COLO668 (cell line): ENCODE data around the gene GALNTL6.
"Not testable (repeated sequence)": the region's sequence is repeated elsewhere in the genome, so short reads cannot be mapped to it uniquely, and the experiment has no call there.

Source experiments
- DNase-seq: peaks from one replicate; lab custom pipeline; 2025; ENCODE audit not compliant: unreplicated experiment; lab: John Stamatoyannopoulos, UW

GALNTL6 gene

DNA sequence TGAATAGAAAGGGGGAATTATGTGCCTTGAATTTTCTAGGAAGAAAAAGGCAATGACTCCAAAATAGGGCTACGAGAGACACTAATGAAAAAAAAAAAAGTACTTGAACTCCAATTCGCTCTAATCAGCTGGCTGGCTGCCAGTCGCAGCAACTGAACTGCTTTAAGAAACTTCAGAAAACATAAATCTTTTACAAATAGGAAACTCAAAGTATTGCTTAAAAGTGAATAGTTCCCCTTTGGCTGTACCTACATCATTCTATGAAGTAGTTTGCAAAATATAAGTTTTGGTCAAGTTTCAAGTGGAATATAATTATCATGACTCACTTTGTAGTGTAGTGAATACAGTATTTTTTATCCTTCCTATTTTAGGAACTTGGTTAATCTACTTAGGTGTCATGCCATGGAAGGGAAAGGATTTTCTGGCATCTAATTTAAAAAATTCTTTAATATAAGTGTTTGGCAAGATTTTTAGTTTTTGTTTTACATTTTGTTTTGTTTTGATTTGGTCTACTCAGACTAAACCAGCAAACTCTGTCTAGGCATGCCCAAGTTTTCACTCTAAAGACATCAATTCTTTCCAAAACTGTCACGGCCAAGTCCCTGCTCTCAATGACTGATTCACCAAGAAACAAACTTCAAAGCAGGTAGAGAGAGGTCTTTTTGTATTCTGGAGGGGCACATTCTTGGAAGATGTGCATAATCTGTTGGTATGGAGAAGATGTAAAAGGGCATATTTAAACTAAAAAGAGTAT is 973.0 kb downstream of the GALNTL6 start:
- DNase-seq: no peak

DNA sequence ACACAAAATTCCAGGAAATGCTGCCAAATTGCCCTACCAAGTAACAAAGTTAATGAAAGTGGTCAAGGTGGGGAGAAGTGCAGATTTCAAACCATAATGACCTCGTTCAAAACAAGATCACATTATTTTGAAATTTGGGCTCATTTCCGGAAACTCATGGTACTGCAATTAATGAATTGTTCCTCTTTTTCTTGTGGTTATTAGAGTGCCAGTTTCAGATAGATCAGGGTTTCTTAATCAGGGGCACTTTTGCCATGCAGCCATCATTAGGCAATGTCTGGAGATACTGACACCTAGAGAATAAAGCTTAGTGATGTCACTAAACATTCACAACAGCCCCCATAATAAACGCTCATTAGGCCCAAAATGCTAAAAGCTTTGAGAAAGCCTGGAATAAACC is 973.9 kb downstream of the GALNTL6 start:
- no peak for DNase-seq

DNA sequence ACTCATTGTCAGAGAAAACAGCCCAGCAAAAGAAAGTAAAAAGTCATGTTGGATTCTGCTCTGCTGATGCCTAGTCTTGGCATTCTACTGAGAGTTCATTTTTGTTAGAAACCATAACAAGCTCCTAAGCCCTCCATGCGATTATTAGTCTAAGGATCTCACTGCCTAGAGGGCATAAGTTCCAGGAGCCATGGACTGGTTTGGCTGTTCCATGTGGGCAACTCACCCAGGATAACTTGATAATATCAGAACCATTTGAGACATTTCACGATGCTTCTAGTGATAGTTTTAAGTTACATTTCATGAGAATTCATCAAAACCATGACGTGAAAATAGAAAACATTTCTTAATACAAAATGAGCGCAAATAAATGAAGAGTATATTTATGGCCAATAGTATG is 978.6 kb downstream of the GALNTL6 start:
- no peak for DNase-seq

DNA sequence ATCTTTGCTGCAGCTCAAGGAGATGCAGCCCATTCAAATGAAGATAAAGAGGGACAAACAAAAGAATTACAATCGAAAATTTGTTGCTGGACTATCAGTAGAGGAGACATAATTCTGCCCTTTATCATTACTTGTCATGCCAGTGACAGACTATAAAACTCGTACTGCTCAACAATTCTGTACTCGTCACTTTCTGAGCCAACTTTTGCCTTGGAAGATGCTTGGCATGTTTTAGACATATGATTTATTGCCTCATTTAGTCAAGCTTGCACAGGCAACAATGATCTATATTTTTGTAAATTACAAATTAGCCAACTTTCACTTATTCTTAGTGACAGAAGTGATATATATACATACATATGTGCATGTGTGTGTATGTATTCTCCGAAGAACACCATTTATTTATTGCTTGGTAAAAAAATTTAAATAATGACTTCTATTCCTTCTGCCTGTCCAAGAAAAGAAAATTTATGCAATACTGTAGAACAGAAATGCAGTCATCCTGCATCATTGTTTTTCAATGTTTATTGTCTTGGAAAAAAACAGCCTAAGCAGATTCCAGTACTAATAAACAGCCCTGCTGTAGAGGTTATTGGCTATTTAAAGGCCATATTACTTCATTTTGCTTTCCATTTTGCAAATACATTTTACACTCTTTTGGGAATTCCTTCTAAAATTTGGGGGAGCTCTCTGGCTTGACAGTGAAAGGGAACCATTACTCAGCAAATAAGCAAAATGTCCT is 980.5 kb downstream of the GALNTL6 start:
- no peak for DNase-seq

DNA sequence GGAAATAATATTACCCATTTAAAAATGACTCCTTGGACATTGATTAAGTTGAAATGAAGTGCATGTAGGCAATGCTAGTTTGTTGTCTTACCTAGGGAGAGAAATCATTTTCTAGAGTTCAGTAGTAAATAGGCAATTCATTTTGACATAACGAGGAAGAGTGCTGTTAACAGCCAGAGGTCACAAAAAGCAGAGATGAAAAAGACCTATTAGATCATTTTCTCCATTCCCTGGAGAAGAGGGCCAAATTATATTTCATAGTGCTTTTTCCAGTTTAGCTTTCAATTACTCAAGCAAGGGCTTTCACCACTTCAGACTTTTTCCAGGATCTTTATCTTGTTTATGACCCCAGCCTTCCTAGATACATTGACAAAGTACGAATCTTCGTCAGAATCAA is 981.1 kb downstream of the GALNTL6 start:
- DNase-seq: no peak

DNA sequence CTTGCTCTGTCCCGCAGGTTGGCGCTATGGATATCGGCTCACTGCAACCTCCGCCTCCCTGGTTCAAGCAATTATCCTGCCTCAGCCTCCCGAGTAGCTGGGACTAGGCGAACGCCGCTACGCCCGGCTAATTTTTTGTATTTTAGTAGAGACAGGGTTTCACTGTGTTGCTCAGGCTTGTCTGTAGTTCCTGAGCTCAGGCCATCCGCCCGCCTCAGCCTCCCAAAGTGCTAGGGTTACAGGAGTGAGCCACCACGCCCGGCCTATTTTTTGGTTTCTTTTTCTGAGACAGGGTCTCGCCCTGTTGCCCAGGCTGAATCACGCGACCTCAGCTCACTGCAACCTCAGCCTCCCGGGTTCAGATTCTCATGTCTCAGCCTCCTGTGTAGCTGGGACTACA is 984.1 kb downstream of the GALNTL6 start:
- DNase-seq: not testable (repeated sequence)

DNA sequence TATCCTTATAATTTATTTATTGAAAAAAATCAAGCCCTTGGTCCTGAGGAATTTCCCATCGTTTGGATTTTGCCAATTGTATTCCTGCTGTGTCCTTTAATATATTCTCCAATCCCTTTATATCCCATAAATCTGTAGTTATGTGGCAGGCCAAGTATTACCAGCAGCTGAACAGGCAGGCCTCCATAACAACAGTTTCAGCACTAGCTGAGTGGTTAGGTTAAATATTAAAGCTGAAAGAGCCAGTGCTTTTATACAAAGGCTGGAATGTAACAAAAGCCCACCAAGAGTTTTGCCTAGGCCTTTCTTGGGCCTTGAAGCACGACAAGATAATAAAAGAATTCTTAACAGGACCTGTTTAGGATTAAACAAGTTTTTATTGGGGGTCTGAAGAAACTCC is 988.8 kb downstream of the GALNTL6 start:
- no peak for DNase-seq

DNA sequence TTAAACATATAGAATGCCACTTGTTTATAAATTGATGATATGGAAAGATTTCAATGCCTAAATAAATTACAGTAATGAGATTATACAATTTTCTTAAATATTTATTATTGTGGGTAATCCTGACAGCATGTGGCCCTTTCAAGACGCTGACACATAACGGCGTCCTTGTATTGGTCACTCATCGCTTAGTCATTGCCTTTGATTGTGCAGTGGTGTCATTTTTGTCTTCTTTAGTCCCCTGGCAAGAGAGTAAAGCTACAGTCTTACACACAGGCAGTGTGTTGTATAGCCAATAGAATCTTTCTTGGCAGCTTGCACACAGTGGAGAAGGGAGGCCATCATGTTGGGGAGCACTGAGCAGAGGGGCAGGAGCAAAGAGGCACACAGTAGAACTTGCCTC is 993.6 kb downstream of the GALNTL6 start:
- DNase-seq: no peak

DNA sequence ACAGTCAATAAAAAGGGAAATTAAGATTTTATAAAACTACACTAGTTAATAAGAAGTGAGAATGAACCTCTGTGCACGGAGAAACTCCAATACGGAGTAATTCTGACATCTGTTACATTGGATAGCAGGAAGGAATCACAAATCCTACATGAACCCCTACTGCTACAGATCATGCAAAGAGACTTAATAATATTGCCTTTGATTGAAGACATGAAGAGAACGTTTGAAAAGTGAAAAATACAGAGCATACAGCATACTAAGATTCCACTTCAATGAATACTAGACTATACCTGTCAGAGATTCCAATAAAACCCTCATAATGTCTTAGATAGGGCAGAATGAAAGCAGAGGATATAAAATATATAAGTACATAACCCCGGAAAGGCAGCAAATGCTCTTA is 995.0 kb downstream of the GALNTL6 start:
- DNase-seq: no peak

DNA sequence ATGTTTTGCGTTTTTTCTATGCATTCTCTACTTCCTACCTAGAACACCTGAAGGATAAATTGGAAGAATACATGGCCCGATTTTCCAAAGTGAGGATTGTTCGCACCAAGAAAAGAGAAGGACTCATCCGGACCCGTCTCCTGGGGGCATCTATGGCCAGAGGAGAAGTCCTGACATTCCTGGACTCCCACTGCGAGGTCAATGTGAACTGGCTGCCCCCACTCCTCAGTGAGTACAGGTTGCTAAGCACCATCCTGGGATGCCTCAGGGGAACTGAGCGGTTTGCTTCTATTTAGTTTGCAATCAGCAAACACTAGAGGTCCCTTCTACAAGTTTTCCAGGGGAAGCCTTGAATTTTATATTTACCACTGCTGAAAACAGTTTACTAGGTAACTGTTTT is 996.1 kb downstream of the GALNTL6 start:
- DNase-seq: no peak

DNA sequence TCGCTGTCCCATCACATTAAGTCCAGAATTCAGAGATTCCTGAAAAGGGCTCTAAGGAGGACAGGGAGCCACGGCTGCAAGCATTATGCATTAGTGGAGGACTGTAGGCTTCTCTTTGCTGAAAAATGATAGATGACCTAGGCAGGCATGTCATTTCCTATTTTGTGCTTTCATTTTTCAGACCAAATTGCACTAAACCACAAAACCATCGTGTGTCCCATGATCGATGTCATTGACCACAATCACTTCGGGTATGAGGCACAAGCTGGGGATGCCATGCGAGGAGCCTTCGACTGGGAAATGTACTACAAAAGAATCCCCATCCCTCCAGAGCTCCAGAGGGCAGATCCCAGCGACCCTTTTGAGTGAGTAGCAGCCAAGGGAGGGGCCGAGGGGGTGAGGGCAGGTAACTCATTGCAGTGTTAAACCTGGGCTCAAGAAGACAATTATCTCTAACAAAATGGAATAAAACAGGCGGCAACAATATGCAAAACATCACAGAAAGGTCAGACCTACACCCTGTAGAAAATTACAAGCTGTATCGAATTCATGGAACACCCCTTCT is 1000.2 kb downstream of the GALNTL6 start:
- no peak for DNase-seq

DNA sequence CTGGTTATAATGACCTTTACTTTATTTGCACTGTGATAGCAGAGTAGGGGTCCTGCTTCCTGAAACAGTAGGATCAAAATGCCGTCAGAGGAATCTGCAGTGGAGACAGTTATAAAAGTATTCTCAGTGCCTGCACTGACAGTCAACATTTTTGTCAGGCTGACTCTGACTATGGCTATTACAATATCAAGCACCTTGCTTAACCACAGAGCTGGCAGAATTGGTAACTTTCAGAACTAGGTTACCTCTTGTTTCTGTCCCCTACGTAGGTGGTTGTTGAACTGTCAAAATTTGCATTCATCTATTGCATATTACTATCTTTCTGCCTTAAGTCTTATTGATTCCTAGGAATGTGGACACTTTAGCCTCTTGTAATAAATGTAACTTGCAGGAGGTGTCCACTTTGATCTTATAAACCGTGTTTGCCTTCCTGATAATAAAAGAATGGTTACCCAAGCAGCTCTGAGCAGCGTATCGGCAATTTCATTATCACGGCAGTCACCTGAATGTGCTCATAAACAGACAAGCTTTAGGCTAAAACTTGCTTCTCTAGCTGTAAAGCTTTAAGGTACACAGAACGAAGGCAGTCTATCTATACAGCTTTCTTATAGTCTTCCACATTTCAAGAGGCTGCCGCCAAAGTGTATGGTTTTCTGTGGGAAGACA is 1002.4 kb downstream of the GALNTL6 start:
- DNase-seq: no peak

DNA sequence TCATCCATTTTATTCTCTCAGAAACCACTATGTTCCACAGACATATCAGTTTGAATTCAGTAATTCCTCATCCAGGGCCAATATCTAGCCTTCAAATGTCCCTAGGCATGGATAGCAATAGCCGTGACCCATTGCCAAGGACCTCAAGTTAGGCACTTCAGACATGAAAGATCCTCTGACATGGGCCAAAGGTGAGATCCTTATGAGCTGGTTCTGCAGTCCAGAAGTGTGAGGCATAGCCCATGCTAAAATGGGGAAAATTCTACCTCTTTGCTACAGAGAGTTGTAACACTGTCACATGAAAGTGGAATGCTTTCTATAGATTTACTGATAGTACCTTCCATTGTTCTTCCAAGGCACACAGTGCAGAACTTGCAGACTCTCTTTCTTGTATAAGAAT is 1005.7 kb downstream of the GALNTL6 start:
- no peak for DNase-seq

DNA sequence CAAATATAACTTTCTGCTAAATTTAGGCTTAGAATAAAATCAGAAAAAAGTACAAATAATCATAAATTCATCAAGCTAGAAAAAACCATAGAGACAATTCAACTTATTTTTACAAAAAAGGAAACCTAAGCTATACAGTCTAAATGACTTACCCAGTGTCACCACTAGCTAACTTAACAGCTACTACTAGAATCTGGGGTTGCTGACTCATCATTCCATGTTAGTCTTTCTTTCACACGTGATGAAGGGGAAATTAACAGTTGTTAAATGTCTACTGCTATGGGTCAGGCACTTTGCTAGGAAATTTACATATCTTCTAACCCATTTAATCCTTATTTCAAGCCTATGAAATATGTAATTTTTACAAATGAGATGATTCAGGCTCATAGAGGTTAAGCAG is 1006.1 kb downstream of the GALNTL6 start:
- DNase-seq: no peak

DNA sequence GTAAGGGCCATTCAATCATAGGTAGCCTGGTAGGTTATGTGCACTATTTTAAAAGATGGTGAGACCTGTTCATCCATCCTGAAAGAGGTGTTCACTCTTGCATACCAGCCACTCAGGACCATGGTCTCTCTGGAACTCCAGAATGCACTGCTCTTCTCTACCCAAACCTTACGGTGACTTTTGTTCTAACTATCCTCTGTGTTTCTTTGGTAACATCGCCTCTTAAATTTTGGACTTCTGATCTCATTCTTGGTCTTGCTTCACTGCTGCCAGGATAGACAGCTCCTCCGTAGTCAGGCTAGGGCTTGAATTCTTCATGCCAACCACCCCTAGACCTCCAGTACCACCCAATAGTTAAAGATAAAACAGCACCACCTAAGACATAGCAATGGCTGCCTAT is 1009.1 kb downstream of the GALNTL6 start:
- no peak for DNase-seq

DNA sequence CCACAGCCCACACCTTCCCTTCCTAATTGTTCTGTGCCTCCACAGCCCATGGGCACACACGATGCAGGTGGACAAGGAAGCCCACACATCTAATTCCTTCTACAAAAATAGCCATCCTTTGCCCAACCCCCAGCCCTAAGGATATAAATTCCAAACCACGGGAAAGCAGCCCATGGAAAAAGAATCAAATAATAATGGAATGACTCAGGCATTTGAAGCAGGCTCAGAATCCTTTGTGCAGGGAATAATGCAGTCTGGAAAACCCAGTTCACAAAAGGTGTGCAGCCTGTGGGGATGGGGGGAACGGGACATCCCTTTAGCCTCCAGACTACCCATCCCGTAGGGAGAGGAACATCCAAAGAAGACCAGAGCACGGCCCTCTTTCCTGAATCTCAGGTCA is 1013.1 kb downstream of the GALNTL6 start:
- no peak for DNase-seq

DNA sequence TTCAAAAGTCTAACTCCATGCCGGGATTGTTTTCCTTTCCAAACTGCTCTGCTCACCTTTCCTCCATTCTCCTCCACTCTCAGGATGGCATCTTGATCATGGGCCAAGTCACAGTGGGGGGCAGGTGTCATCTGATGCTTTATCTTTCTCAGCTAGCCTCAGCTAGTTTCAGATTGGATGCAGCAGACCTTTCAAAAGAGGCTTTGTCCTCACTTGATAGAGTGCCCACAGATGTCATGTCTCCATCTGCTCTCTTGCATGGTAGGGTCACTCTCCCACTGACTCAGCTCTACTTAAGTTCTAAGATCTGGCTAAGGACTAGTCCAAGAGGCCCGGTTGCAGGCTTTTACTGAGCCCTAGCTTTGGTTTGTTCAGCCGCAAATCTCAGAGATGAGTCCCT is 1013.7 kb downstream of the GALNTL6 start:
- peak; percentile 4 for DNase-seq

DNA sequence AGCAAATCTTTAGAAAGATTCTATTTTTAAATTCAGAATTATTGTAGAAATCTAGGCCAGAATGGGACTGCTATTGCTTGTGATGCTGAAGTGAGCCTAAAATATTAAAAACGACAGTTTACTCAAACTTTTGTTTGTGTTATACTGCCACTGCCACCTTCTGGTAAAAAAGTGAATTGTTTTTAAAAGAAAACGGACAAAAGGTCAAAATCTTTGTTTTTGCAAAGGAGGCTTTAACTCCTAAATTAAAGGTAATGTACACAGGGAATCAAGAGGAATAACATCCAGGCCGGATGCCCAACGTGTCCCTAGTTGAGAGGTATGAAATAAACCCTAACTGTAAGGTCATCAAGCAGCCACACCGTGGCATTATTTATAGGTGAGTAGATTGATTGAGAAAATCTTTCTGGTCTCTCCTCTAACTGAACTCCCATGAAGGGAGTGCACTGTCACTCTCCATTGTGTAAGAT is 1017.1 kb downstream of the GALNTL6 start:
- DNase-seq: no peak

DNA sequence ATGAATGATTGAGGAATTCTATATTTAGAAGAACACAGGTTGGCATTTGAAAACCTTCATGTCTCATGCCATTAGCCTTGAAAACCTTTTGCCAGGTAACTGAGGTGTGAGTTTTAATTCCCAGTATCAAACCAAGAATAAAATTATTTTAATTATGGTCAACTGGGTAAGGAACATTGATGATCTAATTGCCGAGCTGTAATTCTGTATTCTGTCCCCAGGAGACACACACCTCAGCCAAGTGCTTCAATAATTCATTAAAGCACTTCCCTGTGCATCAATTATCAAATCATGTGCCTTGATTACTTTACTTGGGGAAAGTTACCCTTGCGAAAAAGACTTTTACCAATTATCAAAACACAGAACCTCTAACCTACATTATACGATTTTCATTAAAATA is 1023.5 kb downstream of the GALNTL6 start:
- no peak for DNase-seq

DNA sequence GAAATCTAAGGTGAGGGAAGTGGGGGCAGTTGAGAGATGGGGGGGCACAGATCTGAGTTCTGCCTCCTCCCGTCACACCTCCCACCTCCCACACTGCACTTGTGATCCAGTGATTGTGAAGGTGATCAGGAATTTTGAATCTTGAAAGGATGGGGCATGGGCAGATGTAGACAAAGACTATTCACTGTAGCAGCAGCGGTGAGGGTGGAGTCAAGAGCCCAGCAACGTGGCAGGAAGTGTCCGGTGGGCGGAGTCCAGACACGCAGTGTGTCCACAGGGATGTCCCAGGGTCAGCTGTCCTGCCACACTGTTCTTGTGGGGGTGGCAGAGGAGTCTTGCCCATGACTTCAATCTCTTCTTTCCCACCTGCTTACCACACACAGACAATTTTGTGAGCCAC is 1024.9 kb downstream of the GALNTL6 start:
- no peak for DNase-seq

DNA sequence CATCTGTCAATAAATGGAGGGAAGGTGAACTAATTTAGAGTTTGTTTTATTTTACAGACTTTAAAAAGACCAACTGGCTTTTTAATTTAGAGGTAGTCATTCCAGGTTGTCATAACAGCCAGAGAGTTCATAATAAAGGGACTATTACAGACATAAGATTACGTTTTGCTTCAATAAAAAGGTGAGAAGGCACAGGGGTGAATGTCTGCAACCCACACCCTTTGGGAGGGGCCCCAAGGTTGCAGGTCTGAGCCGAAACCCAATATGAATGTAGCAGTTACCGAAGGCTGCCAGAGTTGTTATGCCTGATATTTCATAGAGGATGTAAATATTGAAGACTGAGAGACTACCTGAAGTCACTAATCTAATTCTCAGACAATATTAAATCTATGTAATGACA is 1025.7 kb downstream of the GALNTL6 start:
- DNase-seq: no peak

DNA sequence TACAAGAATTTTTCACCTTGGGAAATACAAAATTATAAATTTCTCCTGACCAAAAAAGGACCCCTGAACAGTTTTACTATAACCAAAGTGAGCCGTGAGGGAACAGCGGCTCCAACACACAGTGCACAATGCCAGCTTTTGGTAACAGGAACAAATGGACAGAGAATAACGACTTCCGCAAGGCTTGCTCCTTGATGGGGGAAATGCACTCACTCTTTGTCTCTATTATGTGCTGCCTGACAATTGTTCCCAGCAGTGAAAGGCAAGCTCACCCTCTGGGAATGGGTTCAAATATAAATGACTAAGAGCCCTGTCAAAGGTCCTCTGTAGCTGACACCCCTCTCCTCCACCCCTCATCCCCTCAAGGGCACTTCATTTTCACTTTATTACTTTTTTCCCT is 1029.6 kb downstream of the GALNTL6 start:
- no peak for DNase-seq
